HepG2 (cell line): ENCODE data around the gene TPBGL. TPM values are rescaled to one million over a fixed set of nuclear protein-coding genes. Genes with fewer than 3 reads are reported as not detected.

Source experiments
- ATAC-seq: fragments of 200-7000 bp; cut with Tn5 transposase; 3 replicates; pipeline ENCODE4 v1.9.1; 2020; ENCODE audit warnings: mild to moderate bottlenecking, moderate library complexity
- BruUV-seq: library from RNA; stranded (reverse); fragments of 400-500 nt; replicated peaks from 2 replicates; lab custom pipeline; 2021; lab: Mats Ljungman, UMichigan
- CTCF ChIA-PET: fragments of 300-600 bp; formaldehyde crosslinking; extraction: SDS; loops from one replicate; lab custom pipeline; 2021; ENCODE audit warnings: low total read pairs, inconsistent platforms, low intra/inter-chr PET ratio; lab: Yijun Ruan, JAX
- POLR2A ChIA-PET: fragments of 350-600 bp; sonication (Branson Sonifier 250); formaldehyde crosslinking; loops from one replicate; lab custom pipeline; 2020; ENCODE audit warnings: antibody characterized with exemption, inconsistent platforms; lab: Yijun Ruan, JAX
- DNase-seq: peaks from one replicate; pipeline ENCODE4 v3.0.0-alpha.2; 2015; ENCODE audit warnings: low spot score
- FAIRE-seq: peaks from 3 replicates; lab custom pipeline; 2011; peaks lifted over from hg19 to GRCh38; lab: Jason Lieb, UNC
- H2AFZ ChIP-seq: one replicate; pipeline ENCODE4 v1.6.1; 2011; ENCODE audit warnings: low read length, inconsistent platforms
- H3K27ac ChIP-seq: fragments of 300-600 bp; 3 replicates; pipeline ENCODE4 v1.8.0; 2011; ENCODE audit warnings: mixed run types, mild to moderate bottlenecking, mixed read lengths, low read length, inconsistent platforms; ENCODE audit not compliant: insufficient read depth; ENCODE audit errors: extremely low read length
- H3K27me3 ChIP-seq, 2 experiments: fragments of 200-600 bp in 1 of 2; 2 replicates in 1 of 2; 3 replicates in 1 of 2; pipeline versions ENCODE4 v1.6.0 to v1.8.0; 2011; ENCODE audit warnings: low read length in 2 of 2, mild to moderate bottlenecking in 2 of 2, moderate library complexity in 2 of 2, inconsistent platforms in 1 of 2; ENCODE audit not compliant: insufficient read depth in 2 of 2, control insufficient read depth in 1 of 2
- H3K36me3 ChIP-seq, 2 experiments: fragments of 200-600 bp in 1 of 2; replicated peaks in 1 of 2; 2 replicates in 1 of 2; 3 replicates in 1 of 2; pipeline versions ENCODE4 v1.5.1 to v1.8.0; 2011; ENCODE audit warnings: low read length in 2 of 2, inconsistent platforms in 1 of 2; ENCODE audit not compliant: insufficient read depth in 2 of 2, control insufficient read depth in 1 of 2
- H3K4me1 ChIP-seq: 2 replicates; pipeline ENCODE4 v1.5.1; 2012; ENCODE audit warnings: low read length, inconsistent platforms; ENCODE audit not compliant: insufficient read depth
- H3K4me2 ChIP-seq: 2 replicates; pipeline ENCODE4 v1.6.0; 2011; ENCODE audit warnings: low read depth, low read length, inconsistent platforms
- H3K4me3 ChIP-seq, 3 experiments: fragments of 200-600 bp in 1 of 3; sonication (generic), shearing (Covaris generic) in 1 of 3; replicated peaks in 1 of 3; 2 replicates each; pipeline ENCODE4 v1.5.1; 2011 to 2016; ENCODE audit warnings: low read length in 3 of 3, inconsistent platforms in 2 of 3, low read depth in 2 of 3, mild to moderate bottlenecking in 2 of 3, control low read depth in 1 of 3, mixed read lengths in 1 of 3; ENCODE audit not compliant: insufficient read depth in 1 of 3
- H3K79me2 ChIP-seq: one replicate; pipeline ENCODE4 v1.6.1; 2011; ENCODE audit warnings: low read length, inconsistent platforms; ENCODE audit not compliant: insufficient read depth
- H3K9ac ChIP-seq: 2 replicates; pipeline ENCODE4 v1.6.0; 2011; ENCODE audit warnings: mild to moderate bottlenecking, low read depth, low read length, inconsistent platforms; ENCODE audit not compliant: insufficient read depth
- H3K9me3 ChIP-seq: 2 replicates; pipeline ENCODE4 v1.5.1; 2012; ENCODE audit warnings: mild to moderate bottlenecking, low read length
- H4K20me1 ChIP-seq: 2 replicates; pipeline ENCODE4 v1.6.0; 2011; ENCODE audit warnings: inconsistent platforms, mild to moderate bottlenecking, low read length, moderate library complexity; ENCODE audit not compliant: insufficient read depth
- AGO2 ChIP-seq: fragments of 200-400 bp; formaldehyde crosslinking; optimal IDR thresholded peaks from 2 replicates; pipeline ENCODE3; 2017; ENCODE audit warnings: mild to moderate bottlenecking, low read depth, low read length, moderate library complexity
- CBFB ChIP-seq: sonication (generic); formaldehyde crosslinking; IDR thresholded peaks from 2 replicates; pipeline ENCODE4 v1.4.0; 2020; ENCODE audit warnings: missing genetic modification reagents
- FOSL2 ChIP-seq: sonication (generic); formaldehyde crosslinking; IDR thresholded peaks from 2 replicates; pipeline ENCODE4 v1.4.0; 2020; ENCODE audit warnings: missing genetic modification reagents
- HCFC1 ChIP-seq: fragments of 150-350 bp; IDR thresholded peaks from 2 replicates; pipeline ENCODE4 v1.6.1; 2014; ENCODE audit warnings: low read depth, low read length
- HOXA9 ChIP-seq: sonication (generic); formaldehyde crosslinking; IDR thresholded peaks from 2 replicates; pipeline ENCODE4 v1.8.1; 2022; ENCODE audit warnings: missing genetic modification reagents, mild to moderate bottlenecking, moderate library complexity, borderline replicate concordance
- NFIB ChIP-seq: sonication (generic); formaldehyde crosslinking; IDR thresholded peaks from 2 replicates; pipeline ENCODE4 v1.9.0; 2021; ENCODE audit warnings: missing genetic modification reagents, mild to moderate bottlenecking, borderline replicate concordance
- NR1H2 ChIP-seq: sonication (generic); formaldehyde crosslinking; IDR thresholded peaks from 2 replicates; pipeline ENCODE4 v1.8.1; 2022; ENCODE audit warnings: low read depth, missing genetic modification reagents, borderline replicate concordance
- SAFB2 ChIP-seq: sonication (generic); formaldehyde crosslinking; IDR thresholded peaks from 2 replicates; pipeline ENCODE4 v1.5.1; 2020; ENCODE audit warnings: missing genetic modification reagents, low read depth, mild to moderate bottlenecking, borderline replicate concordance
- SSRP1 ChIP-seq: IDR thresholded peaks from 2 replicates; pipeline ENCODE4 v1.6.1; 2016; ENCODE audit warnings: control low read depth
- ZFP90 ChIP-seq: sonication (generic); formaldehyde crosslinking; IDR thresholded peaks from 2 replicates; pipeline ENCODE4 v1.8.0; 2022; ENCODE audit warnings: missing genetic modification reagents, mild to moderate bottlenecking, inconsistent platforms, borderline replicate concordance
- ZFYVE20 ChIP-seq: sonication (generic); formaldehyde crosslinking; IDR thresholded peaks from 2 replicates; pipeline ENCODE4 v1.8.0; 2023; ENCODE audit warnings: low read depth, mild to moderate bottlenecking, moderate library complexity, missing genetic modification reagents, borderline replicate concordance
- ZNF674 ChIP-seq: sonication (generic); formaldehyde crosslinking; IDR thresholded peaks from 2 replicates; pipeline ENCODE4 v1.5.0; 2020; ENCODE audit warnings: low read depth, mild to moderate bottlenecking, missing genetic modification reagents
- ZNF776 ChIP-seq: sonication (generic); formaldehyde crosslinking; IDR thresholded peaks from 2 replicates; pipeline ENCODE4 v1.4.0; 2020; ENCODE audit warnings: mild to moderate bottlenecking, missing genetic modification reagents
- WGBS: methylation state at CpG from one replicate; pipeline ENCODE4 v1.1.6; 2017; ENCODE audit warnings: low lambda C conversion rate; 5-methylcytosine and 5-hydroxymethylcytosine counted together
- in situ Hi-C: cut with HindIII; loops from 2 replicates; pipeline ENCODE4 v1.10.0; 2017; ENCODE audit warnings: low pct_unique_long_range_greater_than_20kb; ENCODE audit not compliant: extremely low pct_ligation_motif_present
- intact Hi-C: fragments of 100-400 bp; cut with micrococcal nuclease; formaldehyde crosslinking; loops from one replicate; pipeline ENCODE4 v1.10.0; 2022; ENCODE audit not compliant: unreplicated experiment
- polyA plus RNA-seq, 8 experiments: library from polyadenylated mRNA; depleted of rRNA in 3 of 8; stranded (reverse) in 7 of 8; unstranded in 1 of 8; fragments of >200 nt; fragmentation: Illumina TruSeq in 4 of 8; extraction: Trizol in 4 of 8; gene quantifications; 2 replicates each; pipeline versions ENCODE4 v1.2.1 to v1.2.3, GENCODE V29; 2011 to 2016; ENCODE audit warnings: low read depth in 4 of 8, missing spikeins in 1 of 8, mixed read lengths in 1 of 8; ENCODE audit not compliant: insufficient read depth in 1 of 8
- total RNA-seq, 5 experiments: library from RNA; depleted of rRNA; stranded (reverse); fragments of >200 nt; fragmentation: Illumina TruSeq; extraction: Trizol; gene quantifications; 2 replicates each; pipeline ENCODE4 v1.2.3, GENCODE V29; 2016; ENCODE audit warnings: low read depth in 1 of 5
- TF ChIP-seq, protein P1 (sequence below): sonication (generic); formaldehyde crosslinking; IDR thresholded peaks from 2 replicates; pipeline ENCODE4 v1.9.0; 2022; ENCODE audit warnings: low read depth, missing genetic modification reagents
- TF ChIP-seq, protein P2 (sequence below): sonication (generic); formaldehyde crosslinking; IDR thresholded peaks from 2 replicates; pipeline ENCODE4 v1.8.1; 2022; ENCODE audit warnings: mild to moderate bottlenecking, missing genetic modification reagents
- TF ChIP-seq, protein P3 (sequence below): sonication (generic); formaldehyde crosslinking; IDR thresholded peaks from 2 replicates; pipeline ENCODE4 v1.4.0; 2020; ENCODE audit warnings: mild to moderate bottlenecking, missing genetic modification reagents

The TPBGL gene
- total and polyA plus RNA-seq, 2 of the 13 experiments (the other 11 are each of a cell fraction or from before 2014, with no cell fraction given), result not detected

- CTCF ChIA-PET, result no interaction called here
- ATAC-seq, result no peak
- POLR2A ChIA-PET, result no interaction called here
- H3K9ac ChIP-seq, result no peak overlapping the region
- in situ Hi-C loops (no loop called here), intact Hi-C loops (loop anchor here (5.0 kb wide), 1 partner anchor 1499 kb away; no protein-coding TSS in a partner anchor)
- TF ChIP-seq NFIB (CRISPR knock-in tag) (no peak), SSRP1 (CRISPR knock-in tag) (no peak), ZFP90 (CRISPR knock-in tag) (no peak), CBFB (CRISPR knock-in tag) (no peak), HCFC1 (no peak), ZFYVE20 (CRISPR knock-in tag) (no peak), NR1H2 (CRISPR knock-in tag) (no peak), SAFB2 (no peak), ZNF776 (no peak), AGO2 (no peak), ZNF674 (CRISPR knock-in tag) (no peak), FOSL2 (CRISPR knock-in tag) (no peak), HOXA9 (CRISPR knock-in tag) (no peak)
- TF ChIP-seq, protein P1, sequence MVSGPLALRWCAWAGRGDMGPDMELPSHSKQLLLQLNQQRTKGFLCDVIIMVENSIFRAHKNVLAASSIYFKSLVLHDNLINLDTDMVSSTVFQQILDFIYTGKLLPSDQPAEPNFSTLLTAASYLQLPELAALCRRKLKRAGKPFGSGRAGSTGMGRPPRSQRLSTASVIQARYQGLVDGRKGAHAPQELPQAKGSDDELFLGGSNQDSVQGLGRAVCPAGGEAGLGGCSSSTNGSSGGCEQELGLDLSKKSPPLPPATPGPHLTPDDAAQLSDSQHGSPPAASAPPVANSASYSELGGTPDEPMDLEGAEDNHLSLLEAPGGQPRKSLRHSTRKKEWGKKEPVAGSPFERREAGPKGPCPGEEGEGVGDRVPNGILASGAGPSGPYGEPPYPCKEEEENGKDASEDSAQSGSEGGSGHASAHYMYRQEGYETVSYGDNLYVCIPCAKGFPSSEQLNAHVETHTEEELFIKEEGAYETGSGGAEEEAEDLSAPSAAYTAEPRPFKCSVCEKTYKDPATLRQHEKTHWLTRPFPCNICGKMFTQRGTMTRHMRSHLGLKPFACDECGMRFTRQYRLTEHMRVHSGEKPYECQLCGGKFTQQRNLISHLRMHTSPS (CRISPR knock-in tag), result no peak
- TF ChIP-seq, protein P2, sequence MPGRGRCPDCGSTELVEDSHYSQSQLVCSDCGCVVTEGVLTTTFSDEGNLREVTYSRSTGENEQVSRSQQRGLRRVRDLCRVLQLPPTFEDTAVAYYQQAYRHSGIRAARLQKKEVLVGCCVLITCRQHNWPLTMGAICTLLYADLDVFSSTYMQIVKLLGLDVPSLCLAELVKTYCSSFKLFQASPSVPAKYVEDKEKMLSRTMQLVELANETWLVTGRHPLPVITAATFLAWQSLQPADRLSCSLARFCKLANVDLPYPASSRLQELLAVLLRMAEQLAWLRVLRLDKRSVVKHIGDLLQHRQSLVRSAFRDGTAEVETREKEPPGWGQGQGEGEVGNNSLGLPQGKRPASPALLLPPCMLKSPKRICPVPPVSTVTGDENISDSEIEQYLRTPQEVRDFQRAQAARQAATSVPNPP, result no peak
- TF ChIP-seq, protein P3, sequence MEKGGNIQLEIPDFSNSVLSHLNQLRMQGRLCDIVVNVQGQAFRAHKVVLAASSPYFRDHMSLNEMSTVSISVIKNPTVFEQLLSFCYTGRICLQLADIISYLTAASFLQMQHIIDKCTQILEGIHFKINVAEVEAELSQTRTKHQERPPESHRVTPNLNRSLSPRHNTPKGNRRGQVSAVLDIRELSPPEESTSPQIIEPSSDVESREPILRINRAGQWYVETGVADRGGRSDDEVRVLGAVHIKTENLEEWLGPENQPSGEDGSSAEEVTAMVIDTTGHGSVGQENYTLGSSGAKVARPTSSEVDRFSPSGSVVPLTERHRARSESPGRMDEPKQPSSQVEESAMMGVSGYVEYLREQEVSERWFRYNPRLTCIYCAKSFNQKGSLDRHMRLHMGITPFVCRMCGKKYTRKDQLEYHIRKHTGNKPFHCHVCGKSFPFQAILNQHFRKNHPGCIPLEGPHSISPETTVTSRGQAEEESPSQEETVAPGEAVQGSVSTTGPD (CRISPR knock-in tag), result no peak
- no peak overlapping the region for H3K4me2 ChIP-seq
- H3K4me3 ChIP-seq, result no peak overlapping the region
- whole genome bisulfite sequencing, result 100% methylated on average over 4 of the region's 15 CpGs
- H2AFZ ChIP-seq, result no peak overlapping the region
- H3K27ac ChIP-seq, result no peak overlapping the region
- no peaks in the 10 kb centered on the region for H3K9me3 ChIP-seq
- no peaks in the 10 kb centered on the region for H3K79me2 ChIP-seq
- no peaks in the 10 kb centered on the region for H4K20me1 ChIP-seq
- H3K36me3 ChIP-seq, result peaks cover 8 to 14% of the 10 kb centered on the region in 2 experiments; a peak in 3 of 5 replicates
- peaks cover 26% of the 10 kb centered on the region for H3K4me1 ChIP-seq
- H3K27me3 ChIP-seq, result no peaks in the 10 kb centered on the region
- DNase-seq, result no peak
- BruUV-seq, result no TSS peak
- no peak for FAIRE-seq
Observed at GRCh38 chr11:75193271-75193670, 47.3 kb upstream of the TPBGL start.
